ENCODE results near the gene LCORL. TPM values are rescaled to one million over a fixed set of nuclear protein-coding genes. Genes with fewer than 3 reads are reported as not detected.

Gene LCORL
- total RNA-seq, 1 experiment from 2014 or later = 15.9 TPM

Other genes starting within 250 kb of the LCORL start
- 0.02 TPM in 1 of 2 replicates, not detected in the other for gene FAM184B, start 240.1 kb downstream of the LCORL start, total RNA-seq (2014; rRNA removed; shearing (Covaris generic))
- 44.5 and 46.4 TPM in 2 replicates for gene DCAF16, start 211.0 kb downstream of the LCORL start, total RNA-seq (2014; rRNA removed; shearing (Covaris generic))
- gene NCAPG, start 210.8 kb downstream of the LCORL start, total RNA-seq (2014; rRNA removed; shearing (Covaris generic)) = 71.6 and 79.6 TPM in 2 replicates